ENCODE measurements around the gene CDH23. TPM values are rescaled to one million over a fixed set of nuclear protein-coding genes. Genes with fewer than 3 reads are reported as not detected.

The CDH23 gene
- total and polyA plus RNA-seq, 2 donors (not counting 1 experiment from before 2014, with no cell fraction given), result 0.01 to 0.17 TPM

DNA sequence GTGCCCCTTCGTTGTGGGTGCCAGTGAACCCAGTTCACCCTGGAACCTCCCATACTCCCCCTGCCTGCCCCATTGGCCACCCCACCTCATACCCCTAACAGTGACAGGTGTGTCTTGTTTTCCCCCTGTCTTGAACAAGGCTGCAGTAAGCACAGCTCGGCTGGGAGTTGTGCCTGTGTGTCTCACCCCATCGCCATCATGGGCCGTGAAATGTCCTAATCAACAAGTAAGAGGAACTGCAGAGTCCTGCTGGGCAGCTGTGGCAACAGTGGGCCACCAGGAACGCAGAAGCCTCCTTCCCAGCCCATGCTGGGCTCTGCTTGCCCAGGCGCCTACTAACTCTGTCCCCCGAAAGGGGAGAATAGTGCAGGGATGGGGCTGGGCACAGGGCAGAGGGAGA, 231.2 kb downstream of the CDH23 start:
- no peak for DNase-seq (ENCODE audit: low read depth in 2 of 2)
- TF ChIP-seq CTCF (conservative IDR thresholded peaks at IDR 0.05 in 1 of 2, IDR thresholded peaks at IDR 0.05 in 1 of 2; ENCODE audit: low read depth in 1 of 2, low read length in 2 of 2) (no peak), EZH2 (IDR thresholded peaks at IDR 0.05; ENCODE audit: low read length, missing control alignments) (no peak)

DNA sequence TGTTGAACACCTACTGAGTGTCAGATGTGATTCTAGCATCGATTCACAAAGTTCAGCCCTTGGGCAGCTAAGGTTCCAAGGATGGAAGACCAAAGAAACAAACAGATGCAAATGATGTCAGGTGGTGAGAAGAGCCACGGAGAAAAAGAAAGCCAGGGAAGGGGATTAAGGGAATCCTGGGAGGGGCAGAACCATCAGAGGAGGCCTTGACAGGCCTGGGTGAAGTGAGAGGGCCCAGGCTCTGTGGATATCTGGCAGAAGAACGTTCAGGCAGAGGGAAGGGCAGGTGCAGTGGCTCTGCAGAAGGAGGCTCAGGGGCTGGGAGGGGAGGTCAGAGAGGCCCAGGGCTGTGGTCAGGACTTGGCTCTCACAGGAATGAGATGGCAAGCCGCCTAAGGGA, 232.4 kb downstream of the CDH23 start:
- H3K4me2 ChIP-seq (ENCODE audit: extremely low read depth, insufficient read depth, low read length), result no peak overlapping the region
- H3K27ac ChIP-seq (ENCODE audit: insufficient read depth, low read length), result no peak overlapping the region
- no peaks in the 10 kb centered on the region for H4K20me1 ChIP-seq (ENCODE audit: control insufficient read depth, extremely low read depth, insufficient read depth, low read length)
- no peaks in the 10 kb centered on the region for H3K27me3 ChIP-seq (ENCODE audit: control insufficient read depth, insufficient read depth, low read length)
- TF ChIP-seq EZH2 (IDR thresholded peaks at IDR 0.05; ENCODE audit: low read length, missing control alignments) (no peak), CTCF (conservative IDR thresholded peaks at IDR 0.05 in 1 of 2, IDR thresholded peaks at IDR 0.05 in 1 of 2; ENCODE audit: low read depth in 1 of 2, low read length in 2 of 2) (no peak)
- H3K4me3 ChIP-seq (replicated peaks in 1 of 4; ENCODE audit: control extremely low read depth in 1 of 4, insufficient read depth in 1 of 4, low read depth in 3 of 4, low read length in 4 of 4), result no peak overlapping the region
- no peak overlapping the region for H3K9ac ChIP-seq (ENCODE audit: insufficient read depth, low read length)
- no peaks in the 10 kb centered on the region for H3K9me3 ChIP-seq (ENCODE audit: control insufficient read depth, insufficient read depth, low read depth, low read length)
- no peaks in the 10 kb centered on the region for H3K4me1 ChIP-seq (ENCODE audit: control insufficient read depth, extremely low read depth, insufficient read depth, low read length)
- no peak overlapping the region for H2AFZ ChIP-seq (ENCODE audit: low read length)
- no peaks in the 10 kb centered on the region for H3K79me2 ChIP-seq (ENCODE audit: control insufficient read depth, insufficient read depth, low read length)
- DNase-seq (ENCODE audit: low read depth in 2 of 2), result no peak
- no peaks in the 10 kb centered on the region for H3K36me3 ChIP-seq (ENCODE audit: control insufficient read depth, insufficient read depth, low read length)

More for the DNA sequence above, 231.2 kb downstream of the CDH23 start:
- Histone ChIP-seq H2AFZ (ENCODE audit: low read length) (no peak overlapping the region), H4K20me1 (ENCODE audit: control insufficient read depth, extremely low read depth, insufficient read depth, low read length) (no peaks in the 10 kb centered on the region), H3K79me2 (ENCODE audit: control insufficient read depth, insufficient read depth, low read length) (no peaks in the 10 kb centered on the region), H3K4me2 (ENCODE audit: extremely low read depth, insufficient read depth, low read length) (no peak overlapping the region), H3K9me3 (ENCODE audit: control insufficient read depth, insufficient read depth, low read depth, low read length) (no peaks in the 10 kb centered on the region), H3K4me1 (ENCODE audit: control insufficient read depth, extremely low read depth, insufficient read depth, low read length) (no peaks in the 10 kb centered on the region), H3K9ac (ENCODE audit: insufficient read depth, low read length) (no peak overlapping the region), H3K27me3 (ENCODE audit: control insufficient read depth, insufficient read depth, low read length) (no peaks in the 10 kb centered on the region), H3K27ac (ENCODE audit: insufficient read depth, low read length) (no peak overlapping the region), H3K36me3 (ENCODE audit: control insufficient read depth, insufficient read depth, low read length) (no peaks in the 10 kb centered on the region), H3K4me3 (replicated peaks in 1 of 4; ENCODE audit: control extremely low read depth in 1 of 4, insufficient read depth in 1 of 4, low read depth in 3 of 4, low read length in 4 of 4) (no peak overlapping the region)

DNA sequence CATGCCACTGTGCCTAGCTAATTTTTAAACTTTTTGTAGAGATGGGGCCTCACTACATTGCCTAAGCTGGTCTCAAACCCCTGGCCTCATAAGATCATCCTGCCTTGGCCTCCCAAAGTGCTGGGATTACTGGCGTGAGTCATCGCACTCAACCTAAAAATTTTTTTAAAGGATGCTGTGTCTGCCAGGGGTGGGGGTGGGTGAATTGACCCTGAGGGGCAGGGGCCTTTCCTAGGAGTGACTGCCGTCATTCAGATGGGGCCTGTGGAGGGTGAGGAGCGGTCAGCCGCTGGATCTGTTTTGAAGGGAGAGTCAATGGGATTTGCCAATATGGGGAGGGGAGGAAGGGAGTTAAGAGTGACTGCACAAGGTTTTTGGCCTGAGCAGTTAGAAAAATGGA, 233.4 kb downstream of the CDH23 start:
- Histone ChIP-seq H2AFZ (ENCODE audit: low read length) (no peak overlapping the region), H3K9ac (ENCODE audit: insufficient read depth, low read length) (no peak overlapping the region), H3K27me3 (ENCODE audit: control insufficient read depth, insufficient read depth, low read length) (peaks cover 4% of the 10 kb centered on the region), H3K27ac (ENCODE audit: insufficient read depth, low read length) (no peak overlapping the region), H4K20me1 (ENCODE audit: control insufficient read depth, extremely low read depth, insufficient read depth, low read length) (no peaks in the 10 kb centered on the region), H3K4me2 (ENCODE audit: extremely low read depth, insufficient read depth, low read length) (no peak overlapping the region), H3K9me3 (ENCODE audit: control insufficient read depth, insufficient read depth, low read depth, low read length) (no peaks in the 10 kb centered on the region), H3K79me2 (ENCODE audit: control insufficient read depth, insufficient read depth, low read length) (no peaks in the 10 kb centered on the region), H3K4me1 (ENCODE audit: control insufficient read depth, extremely low read depth, insufficient read depth, low read length) (no peaks in the 10 kb centered on the region), H3K36me3 (ENCODE audit: control insufficient read depth, insufficient read depth, low read length) (no peaks in the 10 kb centered on the region), H3K4me3 (replicated peaks in 1 of 4; ENCODE audit: control extremely low read depth in 1 of 4, insufficient read depth in 1 of 4, low read depth in 3 of 4, low read length in 4 of 4) (no peak overlapping the region)
- TF ChIP-seq CTCF (conservative IDR thresholded peaks at IDR 0.05 in 1 of 2, IDR thresholded peaks at IDR 0.05 in 1 of 2; ENCODE audit: low read depth in 1 of 2, low read length in 2 of 2) (no peak), EZH2 (IDR thresholded peaks at IDR 0.05; ENCODE audit: low read length, missing control alignments) (no peak)
- no peak for DNase-seq (ENCODE audit: low read depth in 2 of 2)

All from fibroblast of lung (primary cell).